Muscle layer of colon (tissue), 2 donors: ENCODE measurements around the gene FNDC5.

Experiments used
- H3K27ac ChIP-seq: one replicate; pipeline ENCODE4 v1.7.0; 2013; ENCODE audit warnings: low read depth, mild to moderate bottlenecking, low read length, moderate library complexity
- H3K27me3 ChIP-seq, 2 donors: one replicate each; pipeline ENCODE4 v1.7.0; 2013; ENCODE audit warnings: low read length in 2 of 2, mild to moderate bottlenecking in 2 of 2; ENCODE audit not compliant: insufficient read depth in 2 of 2, control insufficient read depth in 1 of 2
- H3K36me3 ChIP-seq: one replicate; pipeline ENCODE4 v1.7.0; 2013; ENCODE audit warnings: mild to moderate bottlenecking, low read length; ENCODE audit not compliant: insufficient read depth
- H3K4me1 ChIP-seq: one replicate; pipeline ENCODE4 v1.7.0; 2013; ENCODE audit warnings: mild to moderate bottlenecking, low read length; ENCODE audit not compliant: insufficient read depth
- H3K4me3 ChIP-seq, 2 donors: one replicate each; pipeline ENCODE4 v1.7.0; 2013; ENCODE audit warnings: low read length in 2 of 2, low read depth in 1 of 2, mild to moderate bottlenecking in 1 of 2, moderate library complexity in 1 of 2
- H3K9ac ChIP-seq: one replicate; pipeline ENCODE4 v1.7.0; 2013; ENCODE audit warnings: low read length
- H3K9me3 ChIP-seq: one replicate; pipeline ENCODE4 v1.7.0; 2013; ENCODE audit warnings: mild to moderate bottlenecking, low read length
- donor health status: abdominal sarcoma.
- donor health status: Adenocarcinoma of cecum.

Gene FNDC5

DNA sequence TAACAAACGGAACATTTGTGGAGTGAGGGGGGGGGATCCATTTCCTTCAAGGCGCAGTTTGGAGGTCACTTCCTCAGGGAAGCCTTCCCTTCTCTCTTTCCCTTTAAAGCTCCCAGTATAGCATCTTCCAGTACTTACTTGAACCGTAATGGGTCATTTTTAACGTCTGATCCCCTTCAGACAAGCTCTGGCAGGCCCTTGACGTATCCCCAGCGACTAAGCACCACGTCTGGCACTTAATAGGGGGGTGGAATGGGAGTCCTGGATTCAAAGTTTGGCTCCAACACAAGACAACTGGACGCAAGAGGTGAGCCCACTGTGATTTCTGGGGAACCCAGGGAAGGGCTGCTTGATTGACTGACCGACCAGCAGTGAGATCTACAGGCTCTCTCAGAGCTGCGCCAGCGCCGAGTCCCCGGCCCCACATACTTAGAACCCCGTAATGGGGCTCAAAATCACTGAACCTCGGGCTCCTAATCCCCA lies 54.0 kb downstream of the FNDC5 start:
- peak overlapping the region; percentile 100 for H3K27ac ChIP-seq
- H3K9me3 ChIP-seq, result no peaks in the 10 kb centered on the region
- no peaks in the 10 kb centered on the region for H3K27me3 ChIP-seq
- H3K36me3 ChIP-seq, result no peaks in the 10 kb centered on the region
- H3K4me3 ChIP-seq, result peak overlapping the region; percentile 88 to 99
- peak overlapping the region; percentile 88 for H3K9ac ChIP-seq
- H3K4me1 ChIP-seq, result peaks cover 35% of the 10 kb centered on the region

DNA sequence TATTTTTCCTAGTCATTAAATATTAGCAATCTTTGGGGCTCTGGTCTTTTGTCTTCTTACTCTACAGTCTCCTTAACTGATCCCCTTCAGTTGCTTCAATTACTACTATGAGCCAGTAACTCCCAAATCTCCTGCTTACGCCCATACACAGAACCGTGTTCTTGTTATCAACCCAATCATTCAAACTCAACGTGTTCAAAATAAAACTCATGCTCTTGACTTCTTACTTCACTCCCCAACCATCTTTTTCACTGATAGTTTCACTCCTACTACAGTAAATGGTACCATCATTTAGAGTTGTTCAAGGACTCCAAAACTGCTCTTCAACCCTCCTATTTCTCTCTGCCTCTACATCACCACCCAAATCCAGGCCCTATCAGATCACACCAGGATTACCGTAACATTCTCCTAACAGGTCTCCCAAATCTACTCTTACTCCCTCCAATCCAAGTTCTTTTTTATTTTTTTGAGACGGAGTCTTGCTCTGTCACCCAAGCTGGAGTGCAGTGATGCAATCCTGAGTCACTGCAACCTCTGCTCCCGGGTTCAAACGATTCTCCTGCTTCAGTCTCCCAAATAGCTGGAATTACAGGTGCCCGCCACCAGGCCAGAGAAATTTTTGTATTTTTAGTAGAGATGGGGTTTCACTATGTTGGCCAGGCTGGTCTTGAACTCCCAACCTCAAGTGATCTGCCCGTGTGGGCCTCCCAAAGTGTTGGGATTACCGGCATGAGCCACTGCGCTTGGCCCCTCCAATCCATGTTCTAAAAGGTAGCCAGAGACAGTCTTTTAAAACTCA lies 56.6 kb downstream of the FNDC5 start:
- Histone ChIP-seq H3K36me3 (peaks cover 15% of the 10 kb centered on the region), H3K9me3 (no peaks in the 10 kb centered on the region), H3K27ac (no peak overlapping the region), H3K4me3 (no peak overlapping the region), H3K9ac (no peak overlapping the region), H3K27me3 (no peaks in the 10 kb centered on the region), H3K4me1 (peaks cover 34% of the 10 kb centered on the region)
